Fibroblast of skin of scalp (primary cell): ENCODE results near the gene IL20RB.
"Not testable (repeated sequence)": the region's sequence is repeated elsewhere in the genome, so short reads cannot be mapped to it uniquely, and the experiment has no call there.

ENCODE experiments used
- DNase-seq: peaks from one replicate; pipeline ENCODE4 v3.0.0-alpha.2; 2013

The IL20RB gene

GRCh38 chr3:136946978-136947377 lies 10.8 kb upstream of the IL20RB start:
- no peak for DNase-seq

GRCh38 chr3:136947477-136947876 lies 10.3 kb upstream of the IL20RB start:
- no peak for DNase-seq

GRCh38 chr3:136949146-136949545 lies 8.6 kb upstream of the IL20RB start:
- DNase-seq = no peak

GRCh38 chr3:136949708-136950107 lies 8.1 kb upstream of the IL20RB start:
- DNase-seq = no peak

GRCh38 chr3:136950623-136951022 lies 7.2 kb upstream of the IL20RB start:
- DNase-seq = no peak

GRCh38 chr3:136952292-136952691 lies 5.5 kb upstream of the IL20RB start:
- no peak for DNase-seq

- DNase-seq = no peak
Observed at GRCh38 chr3:136954251-136954650, 3.5 kb upstream of the IL20RB start.

- DNase-seq = no peak
Observed at GRCh38 chr3:136954980-136955780, 2.6 kb upstream of the IL20RB start.

- DNase-seq = peak; percentile 51
Observed at GRCh38 chr3:136955813-136956212, 2.0 kb upstream of the IL20RB start.

GRCh38 chr3:136956971-136957370 lies 812 bp upstream of the IL20RB start:
- no peak for DNase-seq

- DNase-seq = no peak
Observed at GRCh38 chr3:136958939-136959338, 1.2 kb downstream of the IL20RB start.

GRCh38 chr3:136959599-136959998 lies 1.8 kb downstream of the IL20RB start:
- no peak for DNase-seq

- DNase-seq = peak; percentile 38
Observed at GRCh38 chr3:136960838-136961836, 3.4 kb downstream of the IL20RB start.

GRCh38 chr3:136962927-136963326 lies 5.1 kb downstream of the IL20RB start:
- DNase-seq = no peak

GRCh38 chr3:136969539-136969938 lies 11.8 kb downstream of the IL20RB start:
- DNase-seq = not testable (repeated sequence)

- no peak for DNase-seq
Observed at GRCh38 chr3:136973352-136973751, 15.6 kb downstream of the IL20RB start.

GRCh38 chr3:136974670-136975069 lies 16.9 kb downstream of the IL20RB start:
- no peak for DNase-seq

GRCh38 chr3:136979204-136979603 lies 21.4 kb downstream of the IL20RB start:
- DNase-seq = no peak

- DNase-seq = no peak
Observed at GRCh38 chr3:136979684-136980083, 21.9 kb downstream of the IL20RB start.

GRCh38 chr3:136982033-136982432 lies 24.2 kb downstream of the IL20RB start:
- DNase-seq = no peak

GRCh38 chr3:136982520-136983138 lies 24.8 kb downstream of the IL20RB start:
- no peak for DNase-seq

- DNase-seq = no peak
Observed at GRCh38 chr3:136984837-136985236, 27.1 kb downstream of the IL20RB start.

GRCh38 chr3:136987398-136987980 lies 29.7 kb downstream of the IL20RB start:
- DNase-seq = not testable (repeated sequence)
